NCI-H2107 (cell line): Measurements from ENCODE around the gene NOTCH2.
"Not testable (repeated sequence)": the region's sequence is repeated elsewhere in the genome, so short reads cannot be mapped to it uniquely, and the experiment has no call there.

ENCODE experiments used
- DNase-seq: peaks from one replicate; lab custom pipeline; 2025; lab: John Stamatoyannopoulos, UW

NOTCH2 gene

DNA sequence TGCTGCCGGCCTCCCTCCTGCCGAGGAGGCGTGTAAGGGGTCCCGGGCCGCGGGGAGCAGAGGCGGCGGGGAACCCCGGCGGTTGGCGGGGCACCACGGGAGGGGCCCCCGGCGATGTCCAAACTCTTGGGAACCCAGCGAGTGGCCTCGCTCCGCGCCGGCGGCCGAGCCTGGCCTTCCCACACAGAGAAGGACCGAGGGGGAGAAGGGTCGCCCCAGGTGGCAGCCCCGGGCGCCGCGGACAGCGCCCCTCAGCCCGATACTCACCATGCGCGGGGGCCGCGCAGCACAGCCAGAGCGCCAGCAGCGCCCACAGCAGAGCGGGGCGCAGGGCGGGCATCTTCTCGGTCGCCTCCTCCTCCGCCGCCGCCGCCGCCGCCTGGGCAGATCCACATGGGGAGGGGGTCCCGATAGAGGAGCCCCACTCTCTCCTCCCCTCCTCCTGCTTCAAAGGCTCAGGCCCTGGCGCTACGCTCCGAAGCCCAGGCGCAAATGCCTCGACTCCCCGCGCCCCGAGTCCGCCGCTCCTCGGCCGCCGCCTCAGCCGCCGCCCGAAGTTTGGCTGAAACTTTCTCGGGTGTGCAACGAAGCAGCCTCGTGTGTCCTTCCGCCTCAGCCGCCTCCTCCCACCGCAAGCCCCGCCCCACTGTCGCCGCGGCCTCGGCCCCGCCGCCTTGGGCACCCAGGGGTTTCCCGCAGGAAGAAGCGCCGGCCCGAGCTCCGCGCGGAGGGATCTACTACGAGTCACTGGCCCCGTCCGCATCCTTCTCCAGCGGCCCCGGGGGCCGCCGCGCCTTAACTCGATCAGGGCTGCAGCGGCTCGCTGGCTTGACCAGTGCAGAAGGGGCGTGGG is at the start of gene NOTCH2:
Gene NOTCH2 (minus strand): TSS at position 596 of the 853 bp plus-strand sequence. CDS start 256 bp downstream, at position 340.
- not testable (repeated sequence) for DNase-seq

DNA sequence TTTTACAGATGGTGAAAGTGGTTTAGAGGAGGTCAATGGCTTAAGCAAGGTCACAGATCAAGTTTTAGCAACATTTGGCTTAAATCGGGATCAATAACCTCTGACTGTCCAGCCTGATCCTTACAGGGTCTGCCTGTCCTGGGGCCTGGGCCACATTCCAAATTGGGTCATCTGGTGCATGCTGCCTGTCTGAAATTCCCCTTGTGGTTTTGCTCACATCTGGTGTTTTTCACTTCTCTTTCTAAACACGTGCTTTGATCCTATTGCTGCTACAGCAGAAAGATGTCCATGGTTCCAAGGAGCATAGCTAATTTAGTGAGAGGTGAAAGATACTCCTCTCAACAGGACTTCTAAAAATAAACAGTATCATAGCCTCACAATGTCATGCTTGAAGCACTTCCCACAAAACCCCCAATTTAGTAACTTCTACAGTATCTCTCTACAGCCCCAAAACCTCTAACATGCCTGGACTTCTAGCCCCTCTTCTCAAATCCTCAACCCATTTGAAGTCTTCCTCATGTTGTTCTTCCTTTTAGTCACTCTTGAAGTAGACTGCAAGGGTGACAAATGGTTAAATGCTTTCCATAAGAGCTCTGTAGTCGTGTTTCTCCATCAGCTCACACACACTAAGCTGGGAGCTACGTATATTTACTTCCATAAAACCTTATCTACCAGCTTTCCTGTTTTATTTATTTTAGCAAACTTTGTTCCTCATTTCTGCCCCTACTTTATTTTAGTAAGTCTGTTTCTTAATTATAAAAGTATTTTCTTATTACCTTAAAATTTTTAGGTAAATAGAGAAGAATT is 48.1 kb upstream of the NOTCH2 start:
- DNase-seq, result not testable (repeated sequence)

DNA sequence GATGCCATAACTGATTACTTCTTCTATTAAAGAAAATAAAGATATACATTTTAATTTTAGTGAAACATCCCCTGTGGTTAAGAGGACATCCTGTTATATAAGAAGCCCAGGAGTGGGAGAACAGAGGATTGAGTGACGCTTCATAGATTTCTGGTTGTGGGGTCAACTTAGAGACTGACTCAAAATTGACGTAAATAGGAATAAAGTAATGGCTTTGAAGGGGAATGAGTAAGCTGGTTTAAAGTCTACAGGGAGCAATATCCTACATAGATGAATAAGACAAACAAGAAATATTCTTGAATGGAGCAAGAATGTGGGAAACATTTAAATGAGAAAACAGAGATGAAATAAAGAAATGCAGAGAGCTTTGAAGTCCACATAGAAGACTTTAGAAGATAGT is 46.6 kb upstream of the NOTCH2 start:
- not testable (repeated sequence) for DNase-seq

DNA sequence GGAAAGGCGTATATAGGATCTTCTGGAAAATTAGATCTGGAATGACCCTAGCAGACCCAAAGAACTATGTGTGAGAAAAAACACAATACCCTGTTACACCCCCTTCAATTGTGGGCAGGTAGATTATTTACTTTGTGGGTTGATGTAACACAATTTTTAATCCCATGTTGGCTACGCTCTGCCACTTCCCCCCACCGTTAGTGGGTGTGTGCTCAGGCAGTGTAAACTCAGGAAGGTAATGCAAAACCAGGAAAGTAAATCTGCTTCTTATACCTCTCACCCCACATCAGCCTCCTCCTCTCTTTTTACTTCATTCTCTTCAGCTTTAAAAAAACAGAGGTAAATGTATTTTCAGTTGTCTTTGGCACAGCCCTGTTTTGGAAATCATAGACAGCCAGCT is 43.7 kb upstream of the NOTCH2 start:
- DNase-seq, result not testable (repeated sequence)

DNA sequence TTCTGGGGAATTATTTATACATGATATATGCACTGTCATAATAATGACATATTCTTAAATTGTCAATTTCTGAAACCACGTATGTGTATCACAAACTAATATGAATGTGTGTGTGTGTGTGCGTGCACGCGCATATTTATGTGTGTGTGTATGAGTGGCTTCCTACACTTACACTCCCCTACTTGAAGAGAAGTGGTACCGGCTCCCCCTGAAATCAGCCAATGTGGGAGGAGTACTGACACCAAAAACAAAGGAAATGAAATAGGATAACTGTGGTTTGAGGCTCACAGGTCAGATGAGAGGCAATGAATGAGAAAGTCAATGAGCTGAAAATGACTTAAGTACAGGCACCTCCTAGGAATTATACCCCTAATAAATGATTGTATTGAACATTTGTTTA is 42.8 kb upstream of the NOTCH2 start:
- DNase-seq, result not testable (repeated sequence)

DNA sequence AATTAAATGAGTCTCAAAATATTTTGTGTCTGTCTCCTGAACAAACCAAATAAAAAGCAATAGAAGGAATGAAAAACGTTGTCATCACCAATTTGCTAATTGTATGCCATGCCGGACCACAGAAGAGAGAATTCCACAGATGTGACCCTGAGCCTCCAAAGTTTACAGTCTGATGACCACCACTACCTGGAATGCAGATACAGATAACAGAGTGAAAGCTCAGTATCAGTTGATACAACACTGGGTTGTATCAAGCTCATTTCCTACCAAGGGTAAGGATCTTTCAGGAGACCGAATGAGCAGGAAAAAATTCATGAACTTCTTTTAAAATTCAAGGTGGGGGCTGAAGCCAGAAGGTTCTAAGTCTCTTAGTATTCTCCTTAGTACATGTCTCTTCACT is 42.3 kb upstream of the NOTCH2 start:
- DNase-seq, result not testable (repeated sequence)

DNA sequence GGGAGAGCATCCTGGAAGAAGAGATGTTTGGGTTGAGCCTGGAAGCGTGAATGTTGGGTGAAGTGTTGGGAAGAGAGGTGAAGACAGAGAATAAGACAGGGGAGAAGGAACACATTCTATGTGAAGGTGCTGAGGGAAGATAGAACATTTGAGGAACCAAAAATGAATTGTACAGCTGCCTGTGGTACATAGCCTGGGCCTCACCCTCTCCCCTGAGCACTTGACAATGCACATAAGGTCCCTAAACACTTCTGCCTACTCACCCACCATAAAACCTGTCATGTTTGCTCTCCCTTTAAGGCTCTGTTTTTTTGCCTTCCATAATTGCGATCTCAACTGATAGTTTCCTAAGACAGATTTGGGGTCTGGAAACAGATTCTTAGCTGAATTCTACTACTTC is 41.5 kb upstream of the NOTCH2 start:
- not testable (repeated sequence) for DNase-seq

DNA sequence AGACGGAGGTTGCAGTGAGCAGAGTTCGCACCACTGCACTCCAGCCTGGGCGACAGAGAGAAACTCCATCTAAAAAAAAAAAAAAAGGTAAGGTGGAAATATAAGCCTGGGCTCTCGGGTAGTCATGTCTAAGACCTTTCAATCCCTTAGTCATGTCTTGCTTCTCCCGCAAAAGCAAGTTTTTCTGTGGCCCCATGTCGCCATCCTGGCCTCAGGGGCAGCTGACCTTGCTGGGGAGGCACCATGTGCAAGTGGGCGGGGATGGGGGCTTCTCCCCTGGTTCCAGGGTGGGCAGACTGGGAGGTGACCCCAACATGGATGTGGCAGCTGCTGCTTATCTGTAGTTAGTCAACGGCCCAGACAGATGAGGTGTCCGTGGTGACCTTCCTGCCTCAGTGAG is 40.2 kb upstream of the NOTCH2 start:
- DNase-seq, result not testable (repeated sequence)

DNA sequence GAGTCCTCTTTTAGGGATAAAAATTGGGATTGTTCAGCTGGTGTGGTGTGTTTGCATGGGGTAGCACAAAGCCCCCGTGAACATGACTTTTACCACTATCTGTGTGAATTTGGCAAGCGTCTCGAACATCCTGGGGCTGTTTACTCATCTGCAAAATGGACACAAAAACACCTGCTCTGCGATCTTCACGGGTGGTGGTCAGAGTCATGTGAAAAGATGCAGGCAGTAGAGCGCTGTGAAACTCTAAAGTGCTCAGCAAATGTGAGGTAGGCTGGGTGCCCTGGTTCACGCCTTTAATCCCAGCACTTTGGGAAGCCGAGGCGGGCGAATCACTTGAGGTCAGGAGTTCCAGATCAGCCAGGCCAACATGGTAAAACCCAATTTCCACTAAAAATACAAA is 39.7 kb upstream of the NOTCH2 start:
- not testable (repeated sequence) for DNase-seq

DNA sequence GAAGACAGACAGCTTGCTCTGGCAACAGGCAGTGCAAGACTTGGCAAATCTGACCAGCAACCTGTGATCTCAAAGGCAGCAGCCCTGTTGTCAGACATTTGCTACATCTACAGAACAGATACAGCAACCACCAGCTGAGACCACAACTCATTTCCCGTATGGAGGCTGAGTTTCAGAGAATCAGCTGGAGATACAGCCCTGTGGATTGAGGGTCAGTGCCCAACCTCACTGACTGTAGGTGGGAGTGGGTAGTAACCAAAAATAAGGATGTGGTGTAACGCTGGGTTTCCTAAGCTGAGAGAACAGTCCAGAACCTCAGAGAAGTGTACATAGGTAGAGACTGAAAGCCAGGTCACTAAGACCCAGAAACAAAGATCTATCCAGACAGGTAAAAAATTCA is 35.8 kb upstream of the NOTCH2 start:
- not testable (repeated sequence) for DNase-seq

DNA sequence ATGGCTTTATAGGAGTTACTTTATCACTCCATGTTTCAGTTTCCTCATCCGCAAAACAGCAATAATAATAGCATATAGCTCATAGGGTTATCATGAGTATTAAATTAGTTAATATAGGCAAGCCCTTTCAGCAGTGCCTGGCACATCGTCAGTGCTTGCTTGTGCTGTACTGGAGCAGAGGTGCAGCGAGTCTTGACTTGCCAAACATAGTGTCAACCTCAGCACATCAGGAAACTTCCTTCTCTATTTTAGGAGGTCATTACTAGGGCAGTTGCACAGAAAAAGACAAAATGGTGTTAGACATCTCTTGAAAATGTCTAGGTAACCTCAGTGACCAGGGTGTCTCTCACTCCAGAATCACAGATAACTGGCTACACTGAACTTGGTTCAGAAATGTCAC is 34.3 kb upstream of the NOTCH2 start:
- DNase-seq, result not testable (repeated sequence)

DNA sequence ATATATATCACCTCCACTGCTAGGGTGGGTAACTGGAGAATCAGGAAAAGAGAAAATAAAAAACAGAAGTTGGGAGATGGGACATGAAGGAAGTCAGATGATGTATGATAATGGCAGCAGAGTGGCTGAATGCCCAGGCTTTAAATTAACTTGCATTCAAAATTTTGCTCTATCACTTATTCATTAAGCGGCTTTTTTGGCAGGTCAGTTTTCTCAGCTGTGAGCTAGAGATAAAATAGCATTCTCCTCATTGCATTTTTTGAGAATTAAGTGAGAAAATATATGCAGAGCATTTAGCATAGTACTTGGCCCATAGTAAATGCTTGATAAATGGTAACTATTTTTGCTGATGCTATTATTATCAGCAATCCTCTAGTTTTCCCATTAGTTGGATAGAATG is 32.1 kb upstream of the NOTCH2 start:
- DNase-seq, result not testable (repeated sequence)

DNA sequence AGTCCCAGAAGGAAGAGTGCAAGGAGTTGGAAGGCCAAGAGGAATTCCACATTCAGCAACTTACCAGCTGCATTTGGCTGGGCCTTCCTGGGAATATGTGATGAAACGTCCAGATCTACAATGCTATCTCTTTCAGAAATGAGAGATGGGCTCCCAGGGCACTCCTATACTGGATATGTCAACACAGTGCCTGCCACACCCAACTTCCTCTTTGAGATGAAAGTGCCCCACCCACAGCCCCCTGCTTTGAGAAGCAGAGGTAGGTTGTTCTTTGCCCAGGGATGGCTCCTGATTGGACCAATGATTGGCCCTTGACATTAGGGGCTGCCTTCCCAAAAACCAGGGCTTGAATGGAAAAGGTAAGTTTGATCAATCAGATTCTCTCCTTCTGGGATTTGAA is 31.1 kb upstream of the NOTCH2 start:
- not testable (repeated sequence) for DNase-seq

DNA sequence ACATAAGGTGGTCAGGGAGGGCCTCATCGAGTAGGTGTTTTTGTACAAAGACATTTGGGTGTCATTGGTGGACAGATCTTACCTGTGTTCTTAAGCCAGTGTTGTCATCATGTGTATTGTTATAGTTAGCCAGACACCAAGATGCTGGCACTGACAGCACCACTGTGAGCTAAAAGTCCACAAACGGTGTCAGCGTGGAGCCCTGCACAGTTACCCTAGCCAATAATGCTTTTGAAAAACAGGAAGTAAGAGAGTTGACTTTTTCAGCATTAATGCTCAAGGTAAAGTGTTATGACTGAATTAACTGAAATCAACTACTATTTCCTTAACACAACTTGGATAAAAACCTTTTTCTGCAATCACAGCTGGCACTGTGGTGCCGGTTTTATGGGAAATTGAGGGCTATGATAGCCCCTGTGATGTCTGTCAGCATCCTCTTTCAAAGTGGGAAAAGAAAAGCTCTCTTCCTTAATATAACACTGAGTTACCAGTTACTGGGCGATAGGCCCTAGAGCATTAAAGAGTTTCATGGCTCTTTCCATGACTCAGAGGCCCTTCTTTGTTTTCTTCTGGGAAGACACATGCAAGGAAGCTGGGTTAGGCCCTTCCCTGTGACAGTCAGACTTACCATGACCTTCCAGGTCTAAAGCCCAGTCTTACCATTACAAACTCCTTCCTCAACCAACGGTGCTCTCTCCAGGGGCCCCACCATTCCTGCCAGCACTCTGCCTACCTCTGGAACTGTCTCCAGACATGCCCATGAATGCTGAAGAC is 29.7 kb upstream of the NOTCH2 start:
- not testable (repeated sequence) for DNase-seq

DNA sequence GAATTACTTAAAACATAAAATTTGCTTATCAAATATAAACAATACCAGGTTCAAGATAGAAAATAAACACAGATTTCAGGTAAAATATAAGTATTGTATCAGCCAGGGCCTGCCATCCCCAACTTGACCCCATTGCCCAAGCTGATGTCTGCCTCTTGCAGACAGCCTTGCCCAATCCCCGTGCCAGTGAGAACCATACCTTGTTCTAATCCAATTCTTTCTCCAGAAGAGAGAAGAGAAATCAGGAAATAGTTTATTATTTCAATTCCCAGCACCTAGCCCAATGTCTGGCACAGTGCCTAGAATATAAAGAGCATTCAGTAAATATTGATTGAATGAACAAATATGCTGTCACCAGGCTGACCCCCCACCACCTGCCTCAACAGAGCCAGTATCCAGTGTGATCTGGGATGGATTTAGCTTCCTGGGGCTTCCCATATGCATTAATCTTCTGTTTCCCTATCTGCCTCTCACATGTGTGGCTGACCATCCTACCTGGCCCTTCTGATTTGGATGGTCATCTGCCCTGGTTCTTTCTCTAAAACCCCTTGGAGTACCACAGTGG is 27.6 kb upstream of the NOTCH2 start:
- DNase-seq, result not testable (repeated sequence)

DNA sequence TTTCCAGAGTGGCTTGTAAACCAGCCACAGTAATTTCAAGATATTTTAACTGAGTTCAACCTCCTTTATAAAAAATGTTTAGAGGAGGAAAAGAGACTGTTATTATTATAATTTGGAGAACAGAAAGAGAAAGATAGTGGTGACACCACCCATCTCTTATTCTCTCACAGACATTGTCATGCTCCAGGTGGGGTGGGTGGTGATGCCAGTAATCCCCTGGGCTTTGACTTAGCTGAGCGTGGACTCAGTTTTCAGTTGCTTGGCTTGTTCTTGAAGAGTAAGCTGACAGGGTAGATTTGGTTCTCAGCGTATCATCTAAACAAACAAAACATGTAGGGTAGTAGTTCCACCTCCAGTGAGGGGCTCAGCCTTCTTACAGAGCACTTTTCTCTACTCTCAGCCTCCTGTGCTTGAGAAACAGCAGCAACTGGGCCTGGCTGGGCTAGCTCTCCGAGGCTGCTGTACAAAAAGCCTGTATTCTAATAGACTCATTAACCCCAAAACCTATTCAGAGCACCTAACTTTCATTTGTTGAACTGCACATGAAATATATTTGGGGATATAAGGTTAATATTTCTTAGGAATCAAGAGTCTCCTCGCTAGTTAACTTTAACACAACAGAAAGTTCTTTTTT is 24.2 kb upstream of the NOTCH2 start:
- DNase-seq, result not testable (repeated sequence)

DNA sequence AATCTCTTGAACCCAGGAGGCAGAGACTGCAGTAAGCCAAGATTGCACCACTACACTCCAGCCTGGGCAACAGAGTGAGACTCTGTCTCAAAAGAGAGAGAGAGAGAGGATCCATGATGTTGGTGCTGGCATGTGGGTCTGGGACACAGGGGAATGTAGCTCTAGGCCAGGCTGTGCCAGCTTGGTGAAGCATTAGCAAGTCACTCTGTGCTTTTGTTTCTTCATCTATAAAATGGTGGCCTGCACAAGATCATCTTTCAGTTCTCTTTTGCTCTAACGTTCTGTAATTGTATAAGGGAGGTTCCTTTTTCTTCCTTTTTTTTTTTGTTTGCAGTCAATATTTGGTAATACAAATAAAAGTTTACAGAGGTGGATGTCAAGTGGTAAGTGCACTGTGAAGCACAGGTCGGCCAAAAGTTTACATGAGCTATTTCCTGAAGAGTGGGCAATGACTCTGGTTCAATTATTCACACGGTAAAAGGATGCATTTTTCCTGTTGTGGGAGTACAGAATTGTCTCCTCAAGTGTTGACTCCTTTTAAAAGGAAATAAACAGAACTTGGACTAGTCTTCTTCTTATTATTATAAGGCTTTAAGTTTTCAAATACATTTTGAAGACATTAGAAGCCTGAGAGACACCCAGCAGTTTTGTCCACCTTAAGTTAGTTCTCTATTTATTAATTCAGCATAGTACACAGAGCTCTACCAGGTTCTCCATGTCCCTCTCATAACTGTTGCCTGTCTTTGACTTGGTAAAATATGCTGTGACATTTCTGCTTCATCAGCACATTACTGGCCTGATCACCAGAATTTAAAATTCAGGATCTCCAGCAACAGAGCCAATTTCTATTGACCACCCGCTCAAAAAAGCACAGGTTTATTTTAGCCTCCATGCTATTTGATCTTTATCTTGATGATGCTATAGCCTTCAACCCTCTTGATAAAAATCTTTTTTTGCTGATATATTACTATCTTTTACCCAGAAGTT is 23.1 kb upstream of the NOTCH2 start:
- not testable (repeated sequence) for DNase-seq

DNA sequence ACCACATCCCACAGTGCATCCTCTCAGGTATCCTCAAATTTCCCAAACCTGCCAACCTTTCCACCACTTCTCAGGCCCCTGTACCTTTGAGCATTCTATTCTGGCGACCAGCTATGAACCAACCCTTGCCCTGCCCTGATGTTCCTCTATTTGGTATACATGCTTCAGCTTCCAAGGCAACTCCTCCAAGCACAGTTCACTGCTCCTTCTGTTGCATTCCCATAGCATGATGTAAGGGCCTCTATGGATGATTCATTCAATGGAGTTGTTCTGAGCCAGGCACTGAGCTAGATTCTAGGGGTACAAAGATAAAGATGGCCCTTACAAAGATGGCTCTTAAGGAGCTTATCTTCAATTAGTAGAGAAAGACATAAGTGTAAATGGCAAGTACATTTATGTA is 21.4 kb upstream of the NOTCH2 start:
- DNase-seq, result not testable (repeated sequence)

DNA sequence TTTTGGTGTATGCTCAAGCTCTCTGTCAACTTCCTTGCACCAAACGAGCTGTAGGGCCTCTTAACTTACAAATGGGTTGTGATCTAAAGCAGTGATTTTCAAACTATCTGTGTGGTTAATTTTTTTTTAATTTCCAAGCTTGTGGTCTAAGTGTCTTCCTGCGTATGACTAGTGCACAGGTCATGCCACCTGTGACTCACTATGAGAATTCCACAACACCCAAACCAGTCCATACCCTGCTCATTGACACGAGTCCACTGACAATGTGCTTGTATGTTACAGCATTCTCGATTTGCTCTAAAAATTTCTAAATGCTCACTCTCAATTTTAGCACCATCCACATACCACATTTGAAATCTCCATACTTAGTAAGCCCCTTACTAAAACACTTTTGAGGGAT is 18.5 kb upstream of the NOTCH2 start:
- not testable (repeated sequence) for DNase-seq

DNA sequence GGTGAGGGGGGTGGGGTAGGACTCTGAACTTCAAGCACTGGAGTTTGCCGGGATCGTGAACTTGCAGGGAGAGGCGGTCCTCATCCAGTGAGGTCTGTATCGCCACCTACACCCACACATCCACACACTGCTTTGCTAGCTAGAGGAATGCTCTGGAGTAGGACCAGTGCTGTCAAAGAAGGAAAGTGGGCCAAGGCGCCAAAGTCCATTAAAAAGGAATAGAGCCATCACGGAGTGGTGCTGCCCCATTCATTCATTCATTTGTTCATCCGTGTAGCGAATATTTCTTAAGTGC is 405 bp upstream of the NOTCH2 start:
- not testable (repeated sequence) for DNase-seq
